Posterior cingulate gyrus (tissue), 11 donors: Measurements from ENCODE around the gene BCAP29.

ENCODE experiments used
- DNase-seq, 10 donors: peaks; one replicate each; pipeline versions ENCODE4 v3.0.0 to v3.0.0-alpha.2; 2020 to 2021; ENCODE audit warnings: mixed read lengths in 3 of 10
- intact Hi-C: fragments of 100-400 bp; cut with DNase I; formaldehyde crosslinking; loops from one replicate; pipeline ENCODE4 v1.15.1; 2023

Gene BCAP29

DNA sequence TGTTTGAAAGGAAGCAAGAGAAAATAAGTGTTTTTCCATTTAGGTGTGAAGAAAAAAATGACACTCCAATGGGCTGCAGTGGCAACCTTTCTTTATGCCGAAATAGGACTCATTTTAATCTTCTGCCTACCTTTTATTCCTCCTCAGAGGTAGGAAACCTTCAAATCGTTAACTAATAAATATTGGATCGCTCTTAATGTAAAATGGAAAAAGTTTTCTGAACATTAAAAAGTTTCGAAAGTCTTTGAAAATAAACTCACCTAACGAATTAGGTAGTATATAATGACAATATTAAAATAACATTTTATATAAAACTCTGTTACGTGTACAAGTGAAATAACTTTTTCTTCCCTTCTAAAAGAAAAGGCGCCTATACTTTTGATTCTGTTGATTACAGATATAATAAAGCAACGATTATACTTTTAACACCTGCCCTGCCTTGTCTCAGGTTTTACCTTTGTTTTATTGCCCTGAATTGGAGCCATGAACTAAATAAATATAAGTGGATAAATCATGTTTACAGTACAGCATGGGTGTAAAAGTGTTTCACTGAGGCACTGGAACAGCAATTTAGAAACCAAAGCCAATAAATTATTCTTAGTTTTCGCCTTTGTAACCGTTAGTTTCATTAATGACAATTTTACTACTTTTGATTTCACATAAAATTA is 804 bp downstream of the BCAP29 start:
- DNase-seq: no peak
- intact Hi-C loops: loop anchor here (5.0 to 10.0 kb wide), 2 partner anchors 106 to 161 kb away; partner anchors contain the start of genes CBLL1 and GPR22

GRCh38 chr7:107581387-107582013 is 1.5 kb downstream of the BCAP29 start:
- no peak for DNase-seq
- intact Hi-C loops: loop anchor here (5.0 to 10.0 kb wide), 2 partner anchors 107 to 161 kb away; partner anchors contain the start of genes CBLL1 and GPR22

GRCh38 chr7:107582875-107583274 is 2.8 kb downstream of the BCAP29 start:
- DNase-seq: no peak
- intact Hi-C loops: loop anchor here (5.0 to 10.0 kb wide), 2 partner anchors 108 to 159 kb away; partner anchors contain the start of genes CBLL1 and GPR22

DNA sequence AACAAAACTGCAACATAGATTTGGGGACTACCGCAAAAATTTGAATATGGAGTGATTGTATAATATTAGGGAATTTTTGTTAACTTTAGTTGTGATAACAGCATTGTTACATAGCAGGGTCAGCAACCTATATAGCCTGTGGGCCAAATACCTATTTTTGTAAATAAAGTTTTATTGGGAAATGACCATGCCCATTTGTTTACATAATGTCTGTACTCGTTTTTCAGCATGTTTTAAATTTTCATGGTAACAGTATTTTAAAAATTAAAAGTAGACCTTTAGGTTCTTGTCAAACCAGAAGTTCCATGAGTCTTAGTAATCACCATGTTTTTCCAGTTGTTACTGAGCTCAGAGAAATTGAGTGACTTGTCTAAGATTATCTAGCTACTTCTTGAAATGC is 4.7 kb downstream of the BCAP29 start:
- no peak for DNase-seq
- intact Hi-C loops: loop anchor here (5.0 to 10.0 kb wide), 2 partner anchors 110 to 158 kb away; partner anchors contain the start of genes CBLL1 and GPR22

DNA sequence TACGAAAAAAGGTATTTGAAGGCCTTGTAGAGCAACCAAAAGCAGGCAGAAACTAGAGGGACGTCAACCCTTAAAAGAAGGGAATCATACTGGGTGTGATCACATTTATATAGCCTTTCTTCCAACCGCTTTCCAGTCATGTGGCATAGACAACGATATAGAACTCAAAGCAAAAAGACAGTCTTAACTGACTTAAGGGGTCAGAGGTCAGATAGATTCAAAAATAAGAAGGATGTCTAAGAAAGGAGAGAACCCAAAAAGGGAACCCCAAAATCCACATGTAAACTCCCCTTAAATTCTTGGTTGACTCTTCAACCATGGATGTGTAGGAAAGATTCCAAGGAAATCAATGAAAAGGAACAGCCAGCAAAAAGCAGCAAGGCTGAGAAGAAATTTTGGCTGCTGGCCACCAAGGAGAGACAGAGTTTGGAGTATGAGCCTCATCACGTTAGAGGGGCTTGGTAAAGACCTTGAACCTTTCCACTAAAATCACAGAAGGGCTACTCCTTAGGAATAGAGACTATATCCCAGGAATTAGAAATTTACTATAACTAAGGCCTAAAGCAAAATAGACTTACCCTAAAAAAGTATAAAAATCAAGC is 8.6 kb downstream of the BCAP29 start:
- intact Hi-C loops: loop anchor here (10.0 kb wide), 1 partner anchor 114 kb away; the partner anchor contains the start of gene GPR22
- no peak for DNase-seq

DNA sequence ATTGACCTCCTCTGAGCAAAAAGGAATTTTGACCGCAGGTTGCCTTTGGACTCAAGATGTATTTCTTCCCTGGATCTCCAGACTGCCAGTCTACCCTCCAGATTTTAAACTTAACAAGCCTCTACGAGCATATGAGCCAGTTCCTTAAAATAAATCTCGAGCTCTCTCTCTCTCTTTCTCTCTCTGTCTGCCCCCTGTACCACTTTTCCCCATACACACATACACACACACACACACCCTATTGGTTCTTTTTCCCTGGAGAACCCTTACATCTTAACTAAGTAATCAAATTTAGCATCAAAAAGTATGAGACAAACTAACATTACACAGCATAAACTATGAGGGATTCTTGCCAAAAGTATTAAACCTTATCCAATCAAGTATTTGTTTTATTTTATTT is 11.4 kb downstream of the BCAP29 start:
- DNase-seq: no peak
- intact Hi-C loops: no loop called here

- intact Hi-C loops: no loop called here
- DNase-seq: no peak
Measured at GRCh38 chr7:107592361-107593024, 12.4 kb downstream of the BCAP29 start.

- DNase-seq: no peak
- intact Hi-C loops: no loop called here
Measured at GRCh38 chr7:107593025-107593410, 13.0 kb downstream of the BCAP29 start.

DNA sequence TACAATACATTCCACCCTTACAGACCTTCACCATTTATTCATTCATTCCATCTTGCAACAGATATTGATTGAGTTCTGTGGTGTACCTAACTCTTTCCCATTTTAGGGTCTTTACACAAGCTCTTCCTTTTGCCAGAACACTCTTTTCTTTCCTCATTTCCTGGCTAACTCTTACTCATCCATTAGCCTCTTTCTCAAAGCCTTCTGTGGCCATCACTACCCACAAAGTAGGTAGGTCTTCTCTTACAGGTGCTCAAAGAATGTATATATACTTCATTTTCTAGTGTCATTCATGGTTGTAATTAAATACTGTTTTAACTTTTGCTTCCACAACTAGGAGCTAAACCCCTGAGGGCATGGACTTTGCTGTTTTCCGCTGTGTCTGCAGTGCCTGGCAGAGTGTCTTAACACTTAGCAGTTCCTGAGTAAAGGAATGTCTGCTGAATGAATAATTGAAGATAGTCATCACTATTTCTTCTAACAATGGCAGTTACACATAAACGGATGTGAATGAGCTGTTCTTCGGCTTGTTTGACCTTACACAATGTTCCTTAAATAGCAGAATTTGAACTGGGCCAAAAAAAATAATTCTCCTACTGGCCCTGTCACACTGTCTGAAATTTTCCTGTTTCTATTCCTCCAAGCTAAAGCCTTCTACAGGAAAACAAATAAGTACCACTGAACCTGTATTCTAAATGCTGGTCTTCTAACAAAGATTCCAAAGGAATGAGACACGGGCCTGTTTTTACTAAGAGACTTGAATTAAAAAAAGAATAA is 15.1 kb downstream of the BCAP29 start:
- DNase-seq: no peak
- intact Hi-C loops: no loop called here

DNA sequence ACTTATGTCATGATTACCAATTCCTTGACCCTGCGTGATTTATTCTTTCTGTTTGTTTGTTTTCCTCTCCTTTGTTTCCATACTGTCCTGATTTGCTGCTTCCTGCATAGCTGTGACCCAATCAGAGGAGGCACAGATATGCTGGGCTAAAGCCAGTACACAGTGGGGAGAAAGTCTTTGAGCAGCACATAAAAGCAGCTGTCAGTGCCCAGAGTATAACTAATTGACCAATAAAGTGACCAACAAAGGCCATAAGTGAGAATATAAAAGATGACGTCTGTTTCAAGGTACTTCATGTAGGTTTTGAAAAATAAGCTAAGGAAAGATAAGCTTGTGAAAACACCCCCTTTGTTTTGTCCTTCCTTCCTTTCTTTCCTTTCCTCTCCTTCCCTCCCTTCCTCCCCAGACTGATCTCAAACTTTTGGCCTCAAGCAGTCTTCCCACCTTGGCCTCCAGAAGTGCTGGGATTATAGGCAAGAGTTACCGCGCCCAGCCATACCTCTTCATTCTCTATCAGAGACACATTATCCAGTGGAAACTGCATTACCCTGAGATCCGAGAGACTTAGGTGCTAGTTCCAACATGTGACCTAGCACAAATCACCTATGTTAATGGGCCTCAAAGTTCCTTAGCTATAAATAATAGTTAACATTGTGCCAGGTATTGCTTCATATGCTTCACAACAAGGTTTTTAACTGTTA is 17.0 kb downstream of the BCAP29 start:
- no peak for DNase-seq
- intact Hi-C loops: no loop called here

- intact Hi-C loops: no loop called here
- no peak for DNase-seq
Measured at GRCh38 chr7:107597582-107597916, 17.5 kb downstream of the BCAP29 start.

DNA sequence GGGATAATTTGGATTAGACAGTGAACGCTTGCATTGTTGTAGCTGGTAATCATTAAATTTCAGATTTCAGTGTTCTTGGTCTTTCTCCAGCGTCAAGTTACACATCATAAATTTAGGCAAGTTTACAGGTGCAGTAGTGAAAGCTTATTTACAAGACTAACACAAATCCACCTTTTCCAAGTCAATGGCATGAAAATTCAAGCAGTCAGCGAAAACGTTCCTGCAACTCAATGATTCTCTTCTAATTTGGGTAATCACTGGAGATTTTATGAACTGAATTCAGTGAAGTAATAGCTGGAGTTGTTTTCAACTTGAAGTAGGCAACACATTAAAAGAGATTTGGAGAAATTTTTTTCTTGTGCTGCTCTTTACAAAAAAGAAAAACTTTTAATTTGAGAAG is 17.9 kb downstream of the BCAP29 start:
- DNase-seq: no peak
- intact Hi-C loops: no loop called here

- intact Hi-C loops: no loop called here
Measured at GRCh38 chr7:107599262-107599661, 19.2 kb downstream of the BCAP29 start.

DNA sequence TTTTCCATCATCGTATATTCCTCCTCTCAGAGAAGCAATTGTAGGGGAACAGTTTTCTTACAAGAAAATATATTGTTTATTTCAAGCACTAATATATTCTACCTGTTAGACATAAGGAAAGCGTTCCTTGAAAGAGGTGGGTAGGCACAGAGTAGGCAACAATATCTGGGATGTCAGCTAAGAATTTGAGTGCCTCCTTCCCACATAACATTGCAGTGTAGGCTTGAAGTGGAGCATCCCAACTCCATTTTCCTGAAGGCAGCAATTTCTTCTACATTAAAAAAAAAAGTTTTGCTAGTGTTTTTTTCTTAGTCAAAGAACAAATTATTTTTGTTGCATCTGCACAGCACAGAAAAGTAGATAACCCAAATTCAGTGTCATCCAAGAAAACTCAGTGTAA is 20.8 kb downstream of the BCAP29 start:
- intact Hi-C loops: no loop called here
- DNase-seq: no peak

More at GRCh38 chr7:107599262-107599661, 19.2 kb downstream of the BCAP29 start:
- no peak for DNase-seq

GRCh38 chr7:107605218-107605815 is 25.3 kb downstream of the BCAP29 start:
- intact Hi-C loops: no loop called here
- no peak for DNase-seq

GRCh38 chr7:107606303-107606702 is 26.3 kb downstream of the BCAP29 start:
- intact Hi-C loops: no loop called here
- no peak for DNase-seq

- no peak for DNase-seq
- intact Hi-C loops: no loop called here
Measured at GRCh38 chr7:107609811-107610261, 29.8 kb downstream of the BCAP29 start.

GRCh38 chr7:107610323-107610722 is 30.3 kb downstream of the BCAP29 start:
- DNase-seq: no peak

GRCh38 chr7:107613439-107613838 is 33.4 kb downstream of the BCAP29 start:
- DNase-seq: no peak

More at GRCh38 chr7:107610323-107610722, 30.3 kb downstream of the BCAP29 start:
- intact Hi-C loops: no loop called here

More at GRCh38 chr7:107613439-107613838, 33.4 kb downstream of the BCAP29 start:
- intact Hi-C loops: no loop called here
